AG08395 (cell line): Measurements from ENCODE around the gene TCTN3.
"Not testable (repeated sequence)": the region's sequence is repeated elsewhere in the genome, so short reads cannot be mapped to it uniquely, and the experiment has no call there.

Experiments
- DNase-seq: peaks from one replicate; pipeline ENCODE4 v3.0.0; 2012; ENCODE audit warnings: mixed read lengths, low spot score

The TCTN3 gene

GRCh38 chr10:95628786-95629185 lies 64.9 kb downstream of the TCTN3 start:
- no peak for DNase-seq

GRCh38 chr10:95626500-95626899 lies 67.2 kb downstream of the TCTN3 start:
- no peak for DNase-seq

- not testable (repeated sequence) for DNase-seq
Observed at GRCh38 chr10:95620415-95620814, 73.3 kb downstream of the TCTN3 start.

- no peak for DNase-seq
Observed at GRCh38 chr10:95618101-95618500, 75.6 kb downstream of the TCTN3 start.

- DNase-seq, result no peak
Observed at GRCh38 chr10:95616446-95616845, 77.3 kb downstream of the TCTN3 start.
